Ectodermal cell (in vitro differentiated cells): ENCODE results near the gene STK16.
A peak's percentile ranks its signal among the peaks of the same experiment; 100 is the strongest.

ENCODE experiments used
- H3K27ac ChIP-seq: 2 replicates; pipeline ENCODE4 v1.7.0; 2013; ENCODE audit warnings: mild to moderate bottlenecking, low read depth, low read length; ENCODE audit not compliant: insufficient read depth, poor library complexity, severe bottlenecking
- H3K27me3 ChIP-seq: 2 replicates; pipeline ENCODE4 v1.7.0; 2013; ENCODE audit warnings: mild to moderate bottlenecking, low read length; ENCODE audit not compliant: insufficient read depth, control insufficient read depth, poor library complexity, severe bottlenecking
- H3K36me3 ChIP-seq: one replicate; pipeline ENCODE4 v1.7.0; 2013; ENCODE audit warnings: low read length; ENCODE audit not compliant: control insufficient read depth, insufficient read depth
- H3K4me1 ChIP-seq: one replicate; pipeline ENCODE4 v1.7.0; 2013; ENCODE audit warnings: low read length; ENCODE audit not compliant: control insufficient read depth, insufficient read depth
- H3K4me3 ChIP-seq: 2 replicates; pipeline ENCODE4 v1.7.0; 2013; ENCODE audit warnings: low read depth, low read length, control low read depth; ENCODE audit not compliant: insufficient read depth
- H3K9me3 ChIP-seq: 2 replicates; pipeline ENCODE4 v1.7.0; 2013; ENCODE audit warnings: mild to moderate bottlenecking, low read length, moderate library complexity; ENCODE audit not compliant: control insufficient read depth
- WGBS, 2 experiments: methylation state at CpG; one replicate each; pipeline ENCODE4 v1.1.7; 2013; ENCODE audit warnings: missing lambda C conversion rate in 2 of 2; 5-methylcytosine and 5-hydroxymethylcytosine counted together

STK16 gene

DNA sequence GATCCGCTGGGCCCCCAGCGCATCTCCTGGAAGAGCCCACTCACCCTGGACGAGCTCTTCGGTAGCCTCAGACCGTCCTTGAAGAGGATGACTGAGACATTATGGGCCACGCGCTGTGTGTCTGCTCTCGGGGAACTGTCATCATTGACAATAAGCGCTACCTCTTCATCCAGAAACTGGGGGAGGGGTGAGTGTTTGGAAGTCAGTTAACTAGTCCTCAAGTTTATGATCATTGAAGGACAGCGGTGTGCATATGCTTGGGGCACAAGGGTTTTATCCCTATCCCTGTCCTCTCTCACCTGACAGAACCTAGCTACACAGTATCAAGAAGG, 586 bp downstream of the STK16 start:
- peak overlapping the region; percentile 95 for H3K4me3 ChIP-seq
- H3K27ac ChIP-seq: peak overlapping the region; percentile 98
- 38 to 41% methylated on average over 10 of the region's 10 CpGs for WGBS, 2 experiments
- H3K27me3 ChIP-seq: peaks cover under 1% of the 10 kb centered on the region
- H3K36me3 ChIP-seq: peaks cover 5% of the 10 kb centered on the region
- no peaks in the 10 kb centered on the region for H3K9me3 ChIP-seq
- H3K4me1 ChIP-seq: peaks cover 9% of the 10 kb centered on the region

DNA sequence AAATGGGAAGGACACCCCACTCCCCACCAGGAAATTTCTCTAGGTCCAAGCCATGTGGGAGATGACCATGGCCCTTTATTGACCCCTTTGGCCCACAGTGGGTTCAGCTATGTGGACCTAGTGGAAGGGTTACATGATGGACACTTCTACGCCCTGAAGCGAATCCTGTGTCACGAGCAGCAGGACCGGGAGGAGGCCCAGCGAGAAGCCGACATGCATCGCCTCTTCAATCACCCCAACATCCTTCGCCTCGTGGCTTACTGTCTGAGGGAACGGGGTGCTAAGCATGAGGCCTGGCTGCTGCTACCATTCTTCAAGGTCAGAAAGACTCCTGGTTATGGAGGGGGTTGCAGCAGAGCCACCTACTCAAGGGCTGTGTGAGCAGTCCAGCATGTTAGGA, 1.3 kb downstream of the STK16 start:
- Histone ChIP-seq H3K9me3 (no peaks in the 10 kb centered on the region), H3K27me3 (peaks cover 8% of the 10 kb centered on the region), H3K4me1 (peaks cover 9% of the 10 kb centered on the region), H3K27ac (no peak overlapping the region), H3K36me3 (peaks cover 5% of the 10 kb centered on the region), H3K4me3 (no peak overlapping the region)
- 94 to 98% methylated on average over 10 of the region's 10 CpGs for WGBS, 2 experiments

DNA sequence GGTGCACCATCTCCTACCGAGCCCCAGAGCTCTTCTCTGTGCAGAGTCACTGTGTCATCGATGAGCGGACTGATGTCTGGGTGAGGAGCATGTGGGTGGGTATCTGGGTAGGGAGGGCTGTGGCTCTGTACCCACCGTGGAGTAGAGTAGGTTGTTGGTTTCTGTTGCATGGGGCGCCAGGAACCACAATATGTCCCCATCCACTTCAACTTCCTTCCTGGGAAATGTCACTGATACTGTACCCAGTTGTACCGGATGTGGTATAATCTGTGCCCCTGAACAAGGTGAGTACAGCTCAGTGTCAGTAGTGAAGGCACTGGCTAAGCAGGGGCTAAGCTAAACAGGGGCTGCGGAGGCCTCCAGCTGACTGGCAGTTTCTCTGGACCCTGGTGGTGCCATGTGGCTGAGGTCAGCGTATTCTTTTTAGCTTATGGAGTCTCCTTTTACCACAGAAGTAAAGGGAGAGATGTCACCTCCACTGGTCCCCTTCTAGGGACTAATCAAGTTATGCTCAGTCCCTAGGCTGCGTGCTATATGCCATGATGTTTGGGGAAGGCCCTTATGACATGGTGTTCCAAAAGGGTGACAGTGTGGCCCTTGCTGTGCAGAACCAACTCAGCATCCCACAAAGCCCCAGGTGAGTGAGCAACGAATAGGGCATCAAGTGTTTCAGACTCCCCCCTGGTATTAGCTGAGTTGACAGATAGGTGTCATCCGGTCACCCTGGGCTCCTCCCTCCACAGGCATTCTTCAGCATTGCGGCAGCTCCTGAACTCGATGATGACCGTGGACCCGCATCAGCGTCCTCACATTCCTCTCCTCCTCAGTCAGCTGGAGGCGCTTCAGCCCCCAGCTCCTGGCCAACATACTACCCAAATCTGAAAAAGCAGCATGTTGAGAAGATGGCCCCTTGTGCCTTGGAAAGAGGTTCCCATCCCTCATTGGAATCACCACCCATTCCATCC, 2.7 kb downstream of the STK16 start:
- Histone ChIP-seq H3K4me1 (peaks cover 15% of the 10 kb centered on the region), H3K9me3 (no peaks in the 10 kb centered on the region), H3K36me3 (peaks cover 5% of the 10 kb centered on the region), H3K27me3 (peaks cover 22% of the 10 kb centered on the region), H3K4me3 (no peak overlapping the region), H3K27ac (no peak overlapping the region)
- 91 to 93% methylated on average over 17 of the region's 17 CpGs for WGBS, 2 experiments

DNA sequence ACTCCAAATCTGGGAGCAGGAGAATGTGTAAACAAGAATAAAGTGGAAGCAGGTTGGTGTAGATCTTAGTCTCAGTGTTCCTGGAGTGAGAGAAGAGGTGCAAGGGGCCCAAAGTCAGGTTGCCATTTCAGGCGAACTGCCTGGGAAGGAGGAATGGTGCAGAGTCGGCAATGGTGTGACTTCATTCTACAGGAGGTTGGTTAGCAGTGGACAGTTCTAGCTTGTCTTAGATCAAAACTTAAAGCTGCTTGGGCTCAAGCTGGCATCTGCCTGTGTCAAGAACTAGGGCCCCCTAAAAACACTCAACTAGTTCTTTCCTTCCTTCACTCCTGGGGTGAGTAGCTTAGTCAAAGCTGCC, 3.5 kb downstream of the STK16 start:
- H3K27me3 ChIP-seq: peaks cover 30% of the 10 kb centered on the region
- H3K4me1 ChIP-seq: peaks cover 23% of the 10 kb centered on the region
- WGBS, 2 experiments: 89 to 97% methylated on average over 2 of the region's 2 CpGs
- no peaks in the 10 kb centered on the region for H3K9me3 ChIP-seq
- H3K36me3 ChIP-seq: peaks cover 5% of the 10 kb centered on the region
- H3K4me3 ChIP-seq: no peak overlapping the region
- no peak overlapping the region for H3K27ac ChIP-seq

DNA sequence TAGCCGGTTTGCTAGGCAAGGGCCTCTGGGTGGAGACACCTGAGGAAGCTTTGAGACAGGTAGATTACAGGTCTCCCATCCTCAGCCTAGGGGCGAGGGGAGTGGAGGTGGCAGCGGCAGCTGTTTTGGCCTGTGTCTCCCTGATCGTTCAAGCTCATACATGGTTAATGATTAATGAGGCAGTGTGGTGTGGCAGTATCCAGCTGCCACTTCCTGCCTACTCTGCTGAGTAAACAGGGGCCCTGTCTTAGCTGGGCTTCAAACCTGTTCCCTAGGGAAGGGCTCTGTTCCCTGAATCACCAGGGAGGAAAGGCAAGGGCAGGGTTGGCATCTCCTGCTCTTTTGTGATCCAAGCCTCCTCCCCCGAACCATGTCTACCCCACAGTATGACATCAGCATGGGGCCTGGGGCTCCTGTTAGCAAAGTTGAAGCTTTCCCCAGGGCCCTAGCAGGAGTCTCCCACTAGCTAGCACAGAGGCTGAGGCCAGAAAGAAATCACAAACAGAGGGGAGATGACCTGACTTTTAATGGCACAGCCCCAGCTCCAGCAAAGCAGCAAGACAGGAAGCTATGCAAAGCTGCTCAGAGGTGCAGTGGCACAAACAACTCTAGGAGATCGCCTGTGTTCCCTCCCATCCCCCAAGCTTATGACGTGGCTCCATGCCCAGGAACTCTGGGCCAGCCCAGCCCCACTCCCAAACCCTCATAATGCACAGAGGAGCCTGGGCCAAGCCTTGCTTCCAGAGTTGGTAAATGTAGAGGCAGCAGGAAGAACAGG, 4.1 kb downstream of the STK16 start:
- H3K27ac ChIP-seq: no peak overlapping the region
- WGBS, 2 experiments: 65 to 72% methylated on average over 7 of the region's 7 CpGs

DNA sequence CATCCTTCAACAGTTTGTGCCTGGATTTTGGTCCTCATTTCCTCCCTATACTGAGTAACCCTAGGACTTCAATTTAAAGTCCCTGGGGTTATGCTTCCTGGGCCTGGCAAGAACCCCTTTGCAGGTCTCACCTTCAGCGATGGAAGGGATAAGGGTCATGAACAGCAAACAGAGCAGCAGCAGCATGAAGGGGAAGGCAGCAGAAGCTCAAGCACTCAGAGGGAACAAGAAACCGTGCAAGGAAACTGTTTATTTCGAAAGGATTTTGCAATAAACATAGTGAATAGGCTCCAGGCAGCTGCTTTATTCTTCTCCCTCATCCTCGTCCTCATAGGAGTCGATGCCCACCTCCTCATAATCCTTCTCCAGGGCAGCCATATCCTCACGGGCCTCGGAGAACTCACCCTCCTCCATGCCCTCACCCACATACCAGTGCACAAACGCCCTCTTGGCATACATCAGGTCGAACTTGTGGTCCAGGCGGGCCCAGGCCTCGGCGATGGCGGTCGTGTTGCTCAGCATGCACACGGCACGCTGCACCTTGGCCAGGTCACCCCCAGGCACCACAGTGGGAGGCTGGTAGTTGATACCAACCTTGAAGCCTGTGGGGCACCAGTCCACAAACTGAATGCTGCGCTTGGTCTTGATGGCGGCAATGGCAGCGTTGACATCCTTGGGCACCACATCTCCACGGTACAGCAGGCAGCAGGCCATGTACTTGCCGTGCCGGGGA, 4.9 kb downstream of the STK16 start:
- Histone ChIP-seq H3K4me3 (no peak overlapping the region), H3K36me3 (peaks cover 5% of the 10 kb centered on the region), H3K4me1 (peaks cover 23% of the 10 kb centered on the region), H3K9me3 (no peaks in the 10 kb centered on the region), H3K27ac (no peak overlapping the region), H3K27me3 (peaks cover 44% of the 10 kb centered on the region)
- WGBS, 2 experiments: 92 to 93% methylated on average over 22 of the region's 22 CpGs

More for the DNA sequence above, 4.1 kb downstream of the STK16 start:
- Histone ChIP-seq H3K4me3 (no peak overlapping the region), H3K27me3 (peaks cover 36% of the 10 kb centered on the region), H3K9me3 (no peaks in the 10 kb centered on the region), H3K4me1 (peaks cover 23% of the 10 kb centered on the region), H3K36me3 (peaks cover 5% of the 10 kb centered on the region)

DNA sequence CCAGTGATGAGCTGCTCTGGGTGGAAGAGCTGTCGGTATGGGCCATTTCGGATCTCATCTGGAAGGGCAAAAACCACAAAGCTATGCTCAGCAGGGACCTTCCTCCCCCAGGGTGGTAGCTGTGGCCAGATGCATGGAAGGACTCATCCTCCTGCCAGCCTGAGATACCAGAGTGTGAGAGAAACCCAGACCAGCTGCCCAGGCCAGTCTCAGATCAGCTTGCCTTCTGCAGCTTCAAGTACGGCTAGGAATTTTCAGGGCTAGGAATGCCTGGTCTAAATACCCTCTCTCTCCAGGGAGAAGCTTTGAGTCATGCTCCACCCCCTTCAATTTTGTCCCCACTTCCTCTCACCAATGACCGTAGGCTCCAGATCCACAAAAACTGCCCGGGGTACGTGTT, 6.4 kb downstream of the STK16 start:
- WGBS, 2 experiments: 84 to 86% methylated on average over 6 of the region's 6 CpGs
- Histone ChIP-seq H3K36me3 (peaks cover 5% of the 10 kb centered on the region), H3K4me1 (peaks cover 14% of the 10 kb centered on the region), H3K4me3 (no peak overlapping the region), H3K27ac (no peak overlapping the region), H3K9me3 (no peaks in the 10 kb centered on the region), H3K27me3 (peaks cover 59% of the 10 kb centered on the region)

DNA sequence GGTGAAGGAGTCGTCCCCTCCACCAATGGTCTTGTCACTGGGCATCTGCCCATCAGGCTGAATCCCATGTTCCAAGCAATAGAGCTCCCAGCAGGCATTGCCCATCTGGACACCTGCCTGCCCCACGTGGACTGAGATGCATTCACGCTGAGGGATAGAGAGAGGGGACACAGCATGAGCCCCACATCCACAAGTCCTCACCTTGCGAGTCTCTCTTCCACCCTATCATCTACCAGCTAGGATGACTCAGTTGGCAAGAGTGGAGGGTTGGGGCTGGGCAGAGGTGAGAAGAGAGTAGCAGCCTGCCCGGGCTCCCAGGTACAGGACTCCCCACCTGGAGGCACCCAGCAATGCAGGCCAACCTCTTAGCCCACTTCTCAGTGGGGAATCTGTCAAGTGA, 6.8 kb downstream of the STK16 start:
- Histone ChIP-seq H3K27ac (no peak overlapping the region), H3K4me1 (peaks cover 14% of the 10 kb centered on the region), H3K4me3 (no peak overlapping the region), H3K9me3 (no peaks in the 10 kb centered on the region), H3K27me3 (peaks cover 62% of the 10 kb centered on the region), H3K36me3 (peaks cover 2% of the 10 kb centered on the region)
- 60 to 62% methylated on average over 4 to 5 of the region's 5 CpGs for WGBS, 2 experiments

DNA sequence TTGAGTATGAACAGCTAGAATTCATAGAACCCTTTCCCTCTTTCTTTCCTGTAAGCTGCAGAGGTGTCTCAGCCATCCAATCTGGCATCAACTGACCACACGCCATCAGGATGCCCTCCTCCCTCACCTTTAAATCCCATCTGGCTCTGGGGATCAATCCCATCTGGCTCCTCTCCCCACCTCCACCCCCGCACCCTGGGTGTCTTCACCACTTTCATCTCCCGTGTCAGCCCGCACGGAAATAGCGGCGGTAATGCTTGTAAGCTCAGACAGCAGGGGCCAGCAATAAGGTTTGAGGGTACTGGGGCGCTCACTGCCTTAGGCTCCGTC, 7.3 kb downstream of the STK16 start:
- no peak overlapping the region for H3K4me3 ChIP-seq
- 7% methylated on average over 9 of the region's 9 CpGs for WGBS, 2 experiments
- peaks cover 62% of the 10 kb centered on the region for H3K27me3 ChIP-seq

More for the DNA sequence above, 7.3 kb downstream of the STK16 start:
- Histone ChIP-seq H3K27ac (no peak overlapping the region), H3K36me3 (no peaks in the 10 kb centered on the region), H3K4me1 (peaks cover 14% of the 10 kb centered on the region), H3K9me3 (no peaks in the 10 kb centered on the region)
